ENCODE data around the gene UACA.
"Not testable (repeated sequence)": the region's sequence is repeated elsewhere in the genome, so short reads cannot be mapped to it uniquely, and the experiment has no call there.

DNA sequence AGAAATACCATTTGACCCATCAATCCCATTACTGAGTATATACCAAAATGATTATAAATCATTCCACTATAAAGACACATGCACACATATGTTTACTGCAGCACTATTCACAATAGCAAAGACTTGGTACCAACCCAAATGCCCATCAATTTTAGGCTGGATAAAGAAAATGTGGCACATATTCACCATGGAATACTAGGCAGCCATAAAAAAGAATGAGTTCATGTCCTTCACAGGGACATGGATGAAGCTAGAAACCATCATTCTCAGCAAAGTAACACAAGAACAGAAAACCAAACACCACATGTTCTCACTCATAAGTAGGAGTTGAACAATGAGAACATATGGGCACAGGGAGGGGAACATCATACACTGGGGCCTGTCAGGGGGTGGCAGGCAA is 16.8 kb downstream of the UACA start:
- TF ChIP-seq CTCF (conservative IDR thresholded peaks at IDR 0.05; ENCODE audit: low read depth in 2 of 2); POLR2AphosphoS5 (IDR thresholded peaks at IDR 0.05; ENCODE audit: low read depth): not testable (repeated sequence)

Measured in GM23338 (cell line).